HEK293 (cell line): ENCODE measurements around the gene MLLT1.
A peak's percentile ranks its signal among the peaks of the same experiment; 100 is the strongest.

Experiments used
- CTCF ChIA-PET: fragments of 350-600 bp; formaldehyde crosslinking; extraction: SDS; loops from one replicate; lab custom pipeline; 2021; ENCODE audit warnings: antibody characterized with exemption; lab: Yijun Ruan, JAX
- POLR2A ChIA-PET: fragments of 300-600 bp; formaldehyde crosslinking; extraction: SDS; loops from one replicate; lab custom pipeline; 2020; ENCODE audit warnings: antibody characterized with exemption, inconsistent platforms; lab: Yijun Ruan, JAX
- H3K27ac ChIP-seq: fragments of 200-500 bp; sonication (Bioruptor generic); 2 replicates; pipeline ENCODE4 v1.5.1; 2014; ENCODE audit warnings: low read depth, low read length, control low read depth, inconsistent platforms; ENCODE audit errors: extremely low read depth
- H3K36me3 ChIP-seq, 2 experiments: fragments of 200-500 bp in 1 of 2; sonication (Bioruptor generic) in 1 of 2; 1 replicate in 1 of 2; 2 replicates in 1 of 2; pipeline ENCODE4 v1.5.1; 2014 to 2017; ENCODE audit warnings: inconsistent platforms in 2 of 2, low read length in 2 of 2; ENCODE audit not compliant: control insufficient read depth in 2 of 2, insufficient read depth in 1 of 2
- H3K4me1 ChIP-seq: fragments of 200-500 bp; sonication (Bioruptor generic); 2 replicates; pipeline ENCODE4 v1.5.1; 2014; ENCODE audit warnings: mild to moderate bottlenecking, low read length, inconsistent platforms; ENCODE audit not compliant: control insufficient read depth, insufficient read depth
- H3K4me3 ChIP-seq: 2 replicates; pipeline ENCODE4 v1.5.1; 2011; ENCODE audit warnings: low read depth, mild to moderate bottlenecking, control low read depth, low read length, moderate library complexity
- H3K9me3 ChIP-seq: fragments of 200-500 bp; sonication (Bioruptor generic); 2 replicates; pipeline ENCODE4 v1.5.1; 2014; ENCODE audit warnings: low read depth, low read length, inconsistent platforms; ENCODE audit not compliant: control insufficient read depth, insufficient read depth
- BCL11B ChIP-seq: fragments of 450-650 bp; formaldehyde crosslinking; IDR thresholded peaks from 2 replicates; pipeline ENCODE4 v1.5.1; 2016; ENCODE audit warnings: low read depth, missing biosample characterization, missing genetic modification characterization
- GLIS2 ChIP-seq: fragments of 450-650 bp; formaldehyde crosslinking; IDR thresholded peaks from 2 replicates; pipeline ENCODE4 v1.5.1; 2016; ENCODE audit warnings: missing biosample characterization, missing genetic modification characterization
- SCRT2 ChIP-seq: fragments of 450-650 bp; formaldehyde crosslinking; IDR thresholded peaks from 2 replicates; pipeline ENCODE4 v1.5.1; 2016; ENCODE audit warnings: missing biosample characterization, missing genetic modification characterization
- SETDB1 ChIP-seq: IDR thresholded peaks from one replicate; pipeline ENCODE4 v1.6.1; 2017; ENCODE audit warnings: mild to moderate bottlenecking, low read length, moderate library complexity, mixed read lengths; ENCODE audit not compliant: insufficient read length
- TCF7L2 ChIP-seq: IDR thresholded peaks from 2 replicates; pipeline ENCODE4 v1.6.1; 2011; ENCODE audit warnings: low read depth, mild to moderate bottlenecking, inconsistent platforms, low read length, moderate library complexity, borderline replicate concordance
- YY2 ChIP-seq: fragments of 450-650 bp; formaldehyde crosslinking; IDR thresholded peaks from 2 replicates; pipeline ENCODE4 v1.5.1; 2016; ENCODE audit warnings: missing biosample characterization, missing genetic modification characterization
- ZNF10 ChIP-seq: fragments of 450-650 bp; formaldehyde crosslinking; IDR thresholded peaks from 2 replicates; pipeline ENCODE4 v1.5.1; 2017; ENCODE audit warnings: missing biosample characterization, missing genetic modification characterization
- ZNF133 ChIP-seq: fragments of 450-650 bp; formaldehyde crosslinking; IDR thresholded peaks from 2 replicates; pipeline ENCODE4 v1.5.1; 2016; ENCODE audit warnings: missing biosample characterization, missing genetic modification characterization
- ZNF266 ChIP-seq: fragments of 450-650 bp; formaldehyde crosslinking; IDR thresholded peaks from 2 replicates; pipeline ENCODE4 v1.5.1; 2016; ENCODE audit warnings: missing biosample characterization, missing genetic modification characterization, low read depth
- ZNF473 ChIP-seq: fragments of 450-650 bp; formaldehyde crosslinking; IDR thresholded peaks from 2 replicates; pipeline ENCODE4 v1.5.1; 2017; ENCODE audit warnings: missing biosample characterization, missing genetic modification characterization
- ZNF514 ChIP-seq: fragments of 450-650 bp; formaldehyde crosslinking; IDR thresholded peaks from 2 replicates; pipeline ENCODE4 v1.5.1; 2016; ENCODE audit warnings: missing biosample characterization, missing genetic modification characterization
- ZNF560 ChIP-seq: fragments of 450-650 bp; formaldehyde crosslinking; IDR thresholded peaks from 2 replicates; pipeline ENCODE4 v1.5.1; 2017; ENCODE audit warnings: missing biosample characterization, missing genetic modification characterization, borderline replicate concordance
- ZNF76 ChIP-seq: fragments of 450-650 bp; formaldehyde crosslinking; IDR thresholded peaks from 2 replicates; pipeline ENCODE4; 2016; ENCODE audit warnings: low read depth, missing biosample characterization, missing genetic modification characterization, borderline replicate concordance
- ZSCAN30 ChIP-seq: fragments of 450-650 bp; IDR thresholded peaks from 2 replicates; pipeline ENCODE4 v1.5.1; 2018; ENCODE audit warnings: missing biosample characterization, mild to moderate bottlenecking, missing genetic modification characterization, moderate library complexity
- TF ChIP-seq, protein P1 (sequence below): fragments of 450-650 bp; formaldehyde crosslinking; IDR thresholded peaks from 2 replicates; pipeline ENCODE4 v1.5.1; 2016; ENCODE audit warnings: missing biosample characterization, missing genetic modification characterization

The MLLT1 gene

GRCh38 chr19:6248341-6248740 is 31.4 kb downstream of the MLLT1 start:
- TF ChIP-seq ZNF133 (tag by site-specific recombination) = no peak
- no peak for TF ChIP-seq ZNF10 (tag by site-specific recombination)
- TF ChIP-seq ZNF76 (tag by site-specific recombination) = no peak
- no peak for TF ChIP-seq ZNF514 (tag by site-specific recombination)
- TF ChIP-seq TCF7L2 = no peak
- TF ChIP-seq, protein P1, sequence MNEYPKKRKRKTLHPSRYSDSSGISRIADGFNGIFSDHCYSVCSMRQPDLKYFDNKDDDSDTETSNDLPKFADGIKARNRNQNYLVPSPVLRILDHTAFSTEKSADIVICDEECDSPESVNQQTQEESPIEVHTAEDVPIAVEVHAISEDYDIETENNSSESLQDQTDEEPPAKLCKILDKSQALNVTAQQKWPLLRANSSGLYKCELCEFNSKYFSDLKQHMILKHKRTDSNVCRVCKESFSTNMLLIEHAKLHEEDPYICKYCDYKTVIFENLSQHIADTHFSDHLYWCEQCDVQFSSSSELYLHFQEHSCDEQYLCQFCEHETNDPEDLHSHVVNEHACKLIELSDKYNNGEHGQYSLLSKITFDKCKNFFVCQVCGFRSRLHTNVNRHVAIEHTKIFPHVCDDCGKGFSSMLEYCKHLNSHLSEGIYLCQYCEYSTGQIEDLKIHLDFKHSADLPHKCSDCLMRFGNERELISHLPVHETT = no peak
- no peak for TF ChIP-seq ZNF560 (tag by site-specific recombination)
- TF ChIP-seq ZNF473 (tag by site-specific recombination) = no peak
- no peak for TF ChIP-seq ZNF266
- no peak for TF ChIP-seq GLIS2 (tag by site-specific recombination)
- ChIA-PET CTCF (no interaction called here), POLR2A (no interaction called here)
- H3K27ac ChIP-seq = no peak overlapping the region
- no peaks in the 10 kb centered on the region for H3K9me3 ChIP-seq
- no peaks in the 10 kb centered on the region for H3K4me1 ChIP-seq
- peaks cover 3 to 33% of the 10 kb centered on the region in 2 experiments; a peak in 2 of 3 replicates for H3K36me3 ChIP-seq
- H3K4me3 ChIP-seq = no peak overlapping the region

DNA sequence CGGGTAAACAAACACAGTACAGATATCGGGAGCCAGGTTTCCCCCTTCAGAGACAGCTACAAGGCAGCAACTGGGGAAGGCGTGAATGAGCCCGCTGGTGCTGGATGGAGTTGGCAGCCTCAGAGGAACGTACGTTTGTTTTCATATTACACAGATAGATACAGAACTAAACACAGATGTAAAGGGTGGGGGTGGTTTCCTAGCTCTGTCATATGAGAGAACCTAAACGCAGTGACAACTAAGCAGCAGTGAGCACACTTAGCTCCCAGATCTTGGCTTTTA is 32.8 kb downstream of the MLLT1 start:
- H3K27ac ChIP-seq = no peak overlapping the region
- H3K36me3 ChIP-seq = peaks cover 3 to 34% of the 10 kb centered on the region in 2 experiments; a peak in 2 of 3 replicates
- ChIA-PET POLR2A (no interaction called here), CTCF (no interaction called here)
- no peaks in the 10 kb centered on the region for H3K9me3 ChIP-seq
- TF ChIP-seq ZNF473 (tag by site-specific recombination) (no peak), SETDB1 (peak; percentile 12)
- H3K4me3 ChIP-seq = no peak overlapping the region
- no peaks in the 10 kb centered on the region for H3K4me1 ChIP-seq

DNA sequence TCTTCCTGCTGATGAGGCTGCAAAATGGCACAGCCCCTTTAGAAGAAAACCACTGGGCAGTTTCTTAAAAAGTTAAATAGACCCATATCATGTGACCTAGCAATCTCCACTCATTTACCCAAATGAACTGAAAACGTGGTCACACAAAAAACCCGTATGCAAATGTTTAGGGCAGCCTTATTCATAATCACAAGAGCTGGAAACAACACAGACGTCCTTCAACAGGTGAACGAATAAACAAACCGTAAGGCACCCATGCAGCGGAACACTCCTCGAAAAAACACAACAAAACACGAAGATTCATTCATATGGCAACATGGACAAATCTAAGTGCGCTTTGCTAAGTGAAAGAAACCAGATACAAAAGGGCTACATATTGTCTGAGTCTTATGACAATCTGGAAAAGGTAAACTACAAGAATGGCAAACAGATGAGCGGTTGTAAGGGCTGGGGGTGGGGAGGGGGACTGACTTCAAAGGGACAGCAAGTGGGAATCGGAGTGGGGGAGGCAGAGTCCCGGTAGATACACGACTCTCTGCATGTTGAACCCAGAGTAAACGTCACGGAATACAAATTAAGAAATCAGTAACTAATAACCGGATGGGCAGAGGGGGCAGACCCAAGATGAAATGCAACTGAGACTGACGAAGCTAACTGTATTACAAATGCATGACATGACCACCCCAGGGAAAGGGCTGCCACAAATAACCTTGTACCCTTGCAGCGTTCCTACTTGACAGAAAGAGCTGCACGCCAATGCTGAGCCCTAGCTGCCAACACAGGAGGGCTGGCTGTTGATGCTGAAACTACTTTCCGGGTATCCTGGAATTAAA is 33.4 kb downstream of the MLLT1 start:
- TF ChIP-seq SCRT2 (tag by site-specific recombination) (0 out of 2 replicates have a peak, but pooled peaks have one; percentile 22), YY2 (tag by site-specific recombination) (no peak)
- H3K9me3 ChIP-seq = no peaks in the 10 kb centered on the region
- CTCF ChIA-PET = interaction anchor here (0.7 kb wide), 1 partner anchor 191 kb away, joined by 3 read pairs; no protein-coding TSS in a partner anchor
- POLR2A ChIA-PET = no interaction called here
- no peak overlapping the region for H3K27ac ChIP-seq
- H3K36me3 ChIP-seq = peaks cover 3 to 33% of the 10 kb centered on the region in 2 experiments; a peak in 2 of 3 replicates
- H3K4me3 ChIP-seq = no peak overlapping the region
- no peaks in the 10 kb centered on the region for H3K4me1 ChIP-seq

DNA sequence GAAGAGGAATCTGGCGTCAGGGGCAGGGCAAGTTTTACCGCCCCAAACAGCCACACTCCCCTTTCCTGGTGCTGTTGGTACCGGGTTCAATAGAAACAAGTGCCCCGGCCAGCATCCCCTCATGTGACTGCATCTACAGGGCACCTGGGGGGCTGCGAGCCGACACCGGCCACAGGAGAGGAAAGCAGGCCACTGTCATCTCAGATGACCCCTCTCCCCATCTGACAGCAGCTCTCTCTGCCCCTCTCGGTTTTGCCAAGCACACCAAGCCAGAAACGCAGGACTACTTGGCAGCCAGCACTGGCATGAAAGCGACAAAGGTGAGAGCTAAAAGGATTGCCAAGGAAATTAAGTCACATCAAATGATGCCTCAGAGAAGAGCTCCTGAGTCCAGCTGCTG is 37.1 kb downstream of the MLLT1 start:
- POLR2A ChIA-PET = no interaction called here
- no peak overlapping the region for H3K4me3 ChIP-seq
- CTCF ChIA-PET = interaction anchor here (0.8 to 0.9 kb wide), 2 partner anchors 117 to 194 kb away, joined by 3 to 4 read pairs; no protein-coding TSS in a partner anchor
- H3K27ac ChIP-seq = no peak overlapping the region
- peaks cover 0 to 16% of the 10 kb centered on the region in 2 experiments; a peak in 2 of 3 replicates for H3K36me3 ChIP-seq
- no peaks in the 10 kb centered on the region for H3K9me3 ChIP-seq
- TF ChIP-seq BCL11B = no peak
- TF ChIP-seq ZSCAN30 (tag by site-specific recombination) = no peak
- TF ChIP-seq, all 188 proteins: peak for 0
- no peaks in the 10 kb centered on the region; the same call in 1 of the 2 replicates for H3K4me1 ChIP-seq
